NK-92 (cell line): ENCODE measurements around the gene CUBN.

Source experiments
- DNase-seq: peaks from one replicate; lab custom pipeline; 2025; ENCODE audit not compliant: unreplicated experiment; lab: John Stamatoyannopoulos, UW

The CUBN gene

DNA sequence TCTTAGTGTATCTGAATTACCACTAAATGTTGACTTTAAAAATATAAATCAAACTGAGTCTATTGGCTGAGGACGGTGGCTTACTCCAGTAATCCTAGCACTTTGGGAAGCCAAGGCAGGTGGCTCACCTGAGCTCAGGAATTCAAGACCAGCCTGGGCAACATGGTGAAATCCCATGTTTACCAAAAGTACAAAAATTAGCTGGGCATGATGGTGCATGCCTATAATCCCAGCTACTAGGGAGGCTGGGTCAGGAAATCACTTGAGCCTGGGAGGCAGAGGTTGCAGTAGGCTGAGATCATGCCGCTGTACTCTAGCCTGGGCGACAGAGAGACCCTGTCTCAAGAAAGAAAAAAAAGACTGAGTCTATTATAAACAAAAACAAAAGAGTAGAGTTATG is 205.9 kb downstream of the CUBN start:
- DNase-seq = no peak

- DNase-seq = no peak
These were observed 206.3 kb downstream of the CUBN start for GRCh38 chr10:16923309-16923708.

DNA sequence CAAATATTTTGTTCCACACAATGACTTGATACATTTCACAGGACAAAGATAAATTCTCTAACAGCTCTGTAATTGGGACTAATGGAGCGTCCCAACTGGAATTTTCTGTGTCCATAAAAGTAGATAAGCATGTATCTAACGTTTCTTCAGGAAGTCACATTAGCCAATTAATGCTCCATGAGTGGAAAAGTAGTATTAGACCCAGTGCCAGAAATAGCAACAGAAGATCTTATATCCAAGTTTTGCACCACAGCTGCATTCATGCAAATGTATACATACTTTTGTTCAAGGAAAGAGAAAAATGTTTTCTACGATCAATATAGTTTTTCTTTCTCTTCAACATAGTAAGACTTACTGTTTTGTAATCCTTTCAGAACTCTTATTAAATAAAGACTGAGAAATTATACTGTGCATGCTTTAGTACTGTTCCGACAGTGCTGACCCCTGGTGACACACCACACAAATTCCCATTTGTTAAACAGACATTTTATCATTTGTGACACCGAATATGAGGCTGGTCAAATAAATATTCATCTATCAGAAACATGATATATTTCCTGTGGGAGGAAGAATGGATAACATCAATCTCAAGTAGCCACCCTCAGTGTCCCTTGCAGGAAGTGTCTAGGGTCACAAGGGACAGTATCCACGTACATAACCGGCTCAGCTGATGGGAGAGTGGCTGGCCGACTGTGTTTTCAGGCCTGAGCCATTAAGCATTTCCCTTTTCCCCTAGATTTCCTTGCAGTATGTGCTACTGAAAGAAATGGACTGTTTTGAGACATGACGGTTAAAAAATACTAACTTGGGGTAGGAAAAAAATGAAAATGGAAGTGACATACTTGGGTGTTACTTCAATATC is 210.3 kb downstream of the CUBN start:
- DNase-seq = no peak

DNA sequence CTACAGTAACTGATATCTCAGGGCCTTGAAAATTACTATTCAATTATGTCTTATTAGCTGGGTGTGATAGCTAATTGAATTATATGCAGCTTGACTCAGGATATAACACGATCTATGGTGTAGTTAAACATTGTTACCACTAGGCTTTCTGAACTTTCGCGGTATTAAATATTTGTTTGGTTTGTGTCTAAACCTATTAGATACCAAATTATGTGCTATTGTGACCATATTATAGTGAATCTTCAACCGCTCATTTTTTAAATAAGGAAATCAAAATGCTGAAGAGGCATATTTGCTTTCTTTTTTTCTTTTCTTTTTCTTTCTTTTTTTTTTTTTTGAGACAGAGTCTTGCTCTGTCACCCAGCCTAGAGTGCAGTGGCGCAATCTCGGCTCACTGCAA is 213.1 kb downstream of the CUBN start:
- no peak for DNase-seq

DNA sequence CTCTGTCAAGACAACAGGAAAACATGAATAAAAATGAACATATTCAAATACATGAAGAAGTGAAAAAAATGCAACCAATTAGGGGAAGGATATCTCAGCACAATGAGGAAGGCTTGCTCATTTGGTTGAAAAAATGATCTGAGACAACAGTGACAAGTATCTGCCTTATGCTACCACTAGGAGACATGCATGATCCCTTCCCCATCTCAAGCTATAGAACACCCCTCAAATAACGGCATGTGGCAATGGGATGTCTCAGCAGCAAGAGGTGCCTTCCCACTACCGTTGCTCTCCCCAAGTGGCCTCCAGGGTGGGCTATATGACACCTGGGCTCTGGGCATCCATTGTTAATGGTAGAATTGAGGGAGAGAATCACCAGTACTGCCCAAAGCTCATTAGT is 214.3 kb downstream of the CUBN start:
- DNase-seq = no peak

DNA sequence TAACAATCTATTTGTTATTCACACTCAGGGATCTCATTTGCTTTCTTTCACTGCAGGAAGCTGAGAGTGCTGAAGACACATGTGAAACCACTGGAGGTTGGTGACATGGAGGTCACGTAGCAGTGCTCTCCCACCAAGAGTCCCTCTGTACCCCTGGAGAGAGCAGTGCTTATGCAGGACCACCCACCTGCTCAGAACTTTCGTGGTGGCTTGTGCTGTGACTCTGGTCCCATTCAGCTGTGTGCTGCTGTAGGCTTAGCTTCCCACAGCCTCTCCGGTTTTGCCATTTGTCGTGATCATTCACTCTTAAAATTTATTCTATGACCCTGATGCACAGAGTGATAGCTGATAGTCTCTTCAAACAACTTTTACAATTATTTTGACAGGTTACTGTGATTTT is 216.3 kb downstream of the CUBN start:
- DNase-seq = no peak

DNA sequence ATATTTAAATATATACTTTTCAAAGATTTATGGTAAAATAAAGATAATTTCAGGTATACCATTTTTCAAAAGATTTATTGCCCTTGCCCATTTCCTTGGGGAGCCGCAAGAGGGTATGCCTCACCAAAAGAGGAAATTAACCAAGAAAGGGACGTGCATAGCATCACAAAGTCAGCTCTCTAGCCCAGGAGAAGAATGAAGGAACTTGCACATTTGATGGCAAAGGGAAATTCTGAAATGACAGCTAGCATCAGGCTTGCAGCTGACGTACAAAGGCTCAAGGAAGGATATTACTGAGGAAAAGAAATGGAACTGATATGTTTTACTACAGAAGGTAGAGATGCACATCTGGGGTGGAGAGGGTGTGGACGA is 218.8 kb downstream of the CUBN start:
- DNase-seq = no peak

DNA sequence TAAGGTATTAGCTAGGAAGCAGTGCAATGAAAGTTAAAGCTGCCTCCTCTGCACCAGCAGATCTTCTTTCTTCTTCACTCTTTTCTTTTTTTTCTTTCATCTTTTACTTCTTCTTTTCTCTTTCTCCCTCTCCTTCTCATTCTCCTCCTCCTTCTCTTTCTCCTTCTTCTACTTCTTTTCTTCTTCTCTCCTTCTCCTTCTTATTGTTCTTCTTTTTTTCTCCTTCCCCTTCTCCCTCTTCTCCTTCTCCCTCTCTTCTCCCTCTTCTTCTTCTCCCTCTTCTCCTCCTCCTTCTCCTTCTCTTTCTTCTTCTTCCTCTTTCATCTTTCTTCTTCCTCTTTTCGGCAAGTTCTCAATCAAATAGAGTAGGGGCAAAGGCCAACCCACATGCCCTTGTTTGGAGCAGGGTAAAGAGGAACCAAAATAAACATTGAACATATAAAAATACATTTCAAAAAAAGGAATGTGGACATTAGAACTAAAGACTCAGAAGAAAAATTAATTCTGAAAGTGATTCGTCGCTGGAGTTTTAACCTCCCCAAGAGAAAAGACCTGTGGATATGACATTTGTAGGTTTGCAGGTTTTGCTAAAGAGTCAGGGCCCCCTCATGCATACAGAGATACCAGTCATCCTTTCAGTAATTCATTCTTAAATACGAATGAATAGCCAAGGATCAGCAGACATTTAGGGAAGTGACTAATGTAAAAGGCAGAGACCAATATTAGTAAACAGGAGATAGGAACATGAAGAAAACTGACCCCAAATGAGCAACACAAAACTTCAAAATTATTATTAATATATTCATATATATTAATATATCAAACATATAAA is 219.4 kb downstream of the CUBN start:
- no peak for DNase-seq

DNA sequence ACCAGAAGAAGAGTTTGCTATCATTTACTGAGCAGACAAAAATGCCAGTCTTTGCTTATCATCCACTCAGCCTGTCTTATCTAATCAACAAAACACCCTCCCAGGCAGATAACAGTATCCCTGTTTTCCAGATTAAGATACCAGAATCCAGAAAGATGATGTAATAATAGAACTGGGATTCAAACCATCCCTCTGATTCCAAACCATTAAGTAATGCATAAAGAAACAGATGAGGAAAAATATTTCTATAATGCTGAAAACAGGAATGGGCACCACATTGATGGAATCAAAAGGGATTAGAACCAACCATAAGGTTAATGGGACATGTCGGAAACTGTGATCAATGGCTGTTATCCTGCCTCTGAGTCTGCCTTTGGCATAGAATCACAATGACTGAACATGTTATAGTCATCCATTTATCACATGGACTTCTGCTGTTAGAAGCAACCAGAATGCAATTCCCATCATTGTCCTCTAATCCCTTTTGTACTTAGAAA is 220.3 kb downstream of the CUBN start:
- DNase-seq = no peak

GRCh38 chr10:16907687-16908086 is 221.9 kb downstream of the CUBN start:
- no peak for DNase-seq

- no peak for DNase-seq
These were observed 224.3 kb downstream of the CUBN start for GRCh38 chr10:16905320-16905719.

- no peak for DNase-seq
These were observed 225.0 kb downstream of the CUBN start for GRCh38 chr10:16904639-16905061.

GRCh38 chr10:16904049-16904448 is 225.6 kb downstream of the CUBN start:
- DNase-seq = no peak

GRCh38 chr10:16902606-16903005 is 227.0 kb downstream of the CUBN start:
- no peak for DNase-seq

GRCh38 chr10:16901106-16901505 is 228.5 kb downstream of the CUBN start:
- DNase-seq = no peak

DNA sequence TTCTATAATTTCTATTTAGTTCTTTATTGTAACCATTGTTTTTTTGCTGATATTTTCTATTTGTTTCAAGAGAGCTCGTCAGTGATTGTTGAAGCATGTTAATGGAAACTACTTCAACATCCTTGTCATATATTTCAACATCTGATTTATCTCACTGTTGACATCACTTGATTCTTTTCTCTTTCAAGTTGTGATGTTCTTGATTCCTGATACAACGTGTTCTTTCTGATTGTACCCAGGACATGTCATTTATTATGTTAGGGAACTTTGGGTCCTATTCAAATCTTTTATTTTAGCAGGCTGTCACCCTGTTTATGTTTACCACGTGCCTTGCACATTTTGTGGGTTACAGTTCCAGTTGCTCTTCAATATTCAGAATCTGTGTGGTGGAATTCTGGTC is 232.6 kb downstream of the CUBN start:
- no peak for DNase-seq

DNA sequence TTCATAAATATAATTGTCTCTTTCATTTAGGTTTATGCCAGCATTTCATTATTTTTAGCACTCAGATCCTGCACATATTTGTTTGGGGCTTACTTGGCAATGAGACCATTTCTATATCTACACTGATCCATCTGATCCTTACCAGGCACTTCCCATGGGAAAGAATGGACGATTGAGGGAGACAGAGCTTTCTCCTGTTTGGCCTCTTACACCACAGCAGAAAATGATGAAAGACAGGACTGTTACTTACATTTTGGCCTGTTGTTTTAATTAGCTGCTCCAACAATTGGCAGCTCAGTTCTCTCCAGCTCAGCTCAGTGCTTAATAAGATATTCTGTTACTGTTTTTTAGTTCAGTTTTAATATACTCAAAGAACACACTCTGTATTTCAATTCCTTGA is 234.8 kb downstream of the CUBN start:
- DNase-seq = no peak

GRCh38 chr10:16893664-16894063 is 235.9 kb downstream of the CUBN start:
- DNase-seq = no peak

GRCh38 chr10:16891375-16892313 is 238.0 kb downstream of the CUBN start:
- DNase-seq = no peak

GRCh38 chr10:16890691-16891090 is 238.9 kb downstream of the CUBN start:
- no peak for DNase-seq

DNA sequence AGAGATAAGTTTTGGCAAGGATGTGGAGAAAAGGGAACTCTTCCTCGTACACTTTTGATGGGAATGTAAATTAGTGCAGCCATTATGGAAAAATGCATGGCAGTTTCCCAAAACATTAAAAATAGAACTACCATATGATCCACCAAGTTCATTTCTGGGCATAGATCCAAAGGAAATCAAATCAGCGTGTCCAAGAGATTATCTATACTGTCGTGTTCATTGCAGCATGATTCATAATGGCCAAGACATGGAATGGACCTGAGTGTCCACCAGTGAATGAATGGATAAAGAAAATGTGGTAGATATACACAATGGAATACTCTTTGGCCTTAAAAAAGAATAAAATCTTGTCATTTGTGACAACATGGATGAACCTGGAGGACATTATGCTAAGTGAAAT is 242.0 kb downstream of the CUBN start:
- no peak for DNase-seq
